Retinal pigment epithelial cell (primary cell): Measurements from ENCODE around the gene MYLIP.

Source experiments
- DNase-seq: peaks from one replicate; pipeline ENCODE4 v3.0.0-alpha.2; 2010; ENCODE audit warnings: low read depth
- H3K4me3 ChIP-seq: 2 replicates; pipeline ENCODE4 v1.5.1; 2011; ENCODE audit warnings: mild to moderate bottlenecking, low read length, control low read depth, moderate library complexity
- TF ChIP-seq, protein P1 (sequence below): conservative IDR thresholded peaks from 2 replicates; pipeline ENCODE4 v1.5.1; 2011; ENCODE audit warnings: low read depth, low read length, control low read depth, inconsistent platforms

The MYLIP gene

DNA sequence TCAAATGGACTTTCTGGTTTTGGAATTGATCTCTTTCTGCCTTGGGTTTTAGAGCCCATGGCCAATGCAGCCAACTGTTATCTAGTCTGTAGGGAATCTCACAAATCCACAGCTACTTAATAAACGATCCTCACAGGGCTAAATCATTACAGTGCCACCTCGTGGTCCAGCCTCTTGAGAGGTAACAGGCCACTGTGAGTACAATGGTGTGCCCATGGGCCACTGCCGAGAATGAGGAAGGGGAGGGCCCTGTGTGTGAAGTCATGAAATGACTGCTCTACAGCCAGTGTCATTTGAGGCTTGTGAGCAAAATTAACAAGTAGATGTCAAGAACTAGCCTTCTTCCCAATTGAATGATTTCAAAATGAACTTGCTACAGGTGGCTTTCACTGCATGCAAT lies 55.2 kb downstream of the MYLIP start:
- no peak for DNase-seq
- no peak overlapping the region for H3K4me3 ChIP-seq
- TF ChIP-seq, protein P1, sequence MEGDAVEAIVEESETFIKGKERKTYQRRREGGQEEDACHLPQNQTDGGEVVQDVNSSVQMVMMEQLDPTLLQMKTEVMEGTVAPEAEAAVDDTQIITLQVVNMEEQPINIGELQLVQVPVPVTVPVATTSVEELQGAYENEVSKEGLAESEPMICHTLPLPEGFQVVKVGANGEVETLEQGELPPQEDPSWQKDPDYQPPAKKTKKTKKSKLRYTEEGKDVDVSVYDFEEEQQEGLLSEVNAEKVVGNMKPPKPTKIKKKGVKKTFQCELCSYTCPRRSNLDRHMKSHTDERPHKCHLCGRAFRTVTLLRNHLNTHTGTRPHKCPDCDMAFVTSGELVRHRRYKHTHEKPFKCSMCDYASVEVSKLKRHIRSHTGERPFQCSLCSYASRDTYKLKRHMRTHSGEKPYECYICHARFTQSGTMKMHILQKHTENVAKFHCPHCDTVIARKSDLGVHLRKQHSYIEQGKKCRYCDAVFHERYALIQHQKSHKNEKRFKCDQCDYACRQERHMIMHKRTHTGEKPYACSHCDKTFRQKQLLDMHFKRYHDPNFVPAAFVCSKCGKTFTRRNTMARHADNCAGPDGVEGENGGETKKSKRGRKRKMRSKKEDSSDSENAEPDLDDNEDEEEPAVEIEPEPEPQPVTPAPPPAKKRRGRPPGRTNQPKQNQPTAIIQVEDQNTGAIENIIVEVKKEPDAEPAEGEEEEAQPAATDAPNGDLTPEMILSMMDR: peak; percentile 41

DNA sequence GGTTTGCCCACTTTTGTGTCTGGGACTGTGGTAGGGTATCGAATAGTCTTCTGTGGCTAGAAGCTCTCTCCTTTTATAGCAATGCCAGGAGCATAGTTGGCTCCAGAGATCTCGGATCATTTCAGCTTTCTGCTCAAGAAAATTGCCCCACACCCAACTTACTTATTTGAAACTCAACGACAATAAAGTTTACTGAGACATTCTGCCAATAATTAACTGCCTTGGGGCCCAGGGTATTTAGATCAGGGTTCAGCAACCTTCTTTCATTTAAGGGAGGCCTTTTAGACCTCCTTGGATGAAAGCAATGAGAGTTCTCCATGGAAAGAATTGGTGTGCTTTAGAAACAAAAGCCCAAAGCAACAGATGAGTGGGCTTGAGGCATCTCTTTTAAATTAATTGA lies 55.7 kb downstream of the MYLIP start:
- no peak overlapping the region for H3K4me3 ChIP-seq
- no peak for DNase-seq
- TF ChIP-seq, protein P1: no peak

DNA sequence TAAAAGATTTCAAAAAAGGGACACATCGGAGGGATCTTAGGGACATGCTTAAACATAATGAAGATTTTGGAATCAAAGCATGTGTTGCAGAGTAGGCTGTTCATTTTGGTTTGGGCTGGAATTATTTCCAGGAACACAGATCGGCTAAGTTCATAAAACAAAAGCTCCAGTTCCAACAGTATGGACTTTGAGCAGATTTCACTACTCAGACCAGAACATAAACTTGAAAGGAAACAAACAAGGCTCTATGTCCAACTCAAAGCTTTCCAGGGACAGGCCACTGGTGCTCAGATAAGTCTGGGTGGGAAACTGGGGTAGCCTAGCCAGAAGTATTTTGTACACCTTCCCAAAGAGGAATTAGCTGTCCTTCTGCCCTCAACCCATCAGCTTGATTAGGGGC lies 58.3 kb downstream of the MYLIP start:
- H3K4me3 ChIP-seq: no peak overlapping the region
- TF ChIP-seq, protein P1: no peak
- no peak for DNase-seq

DNA sequence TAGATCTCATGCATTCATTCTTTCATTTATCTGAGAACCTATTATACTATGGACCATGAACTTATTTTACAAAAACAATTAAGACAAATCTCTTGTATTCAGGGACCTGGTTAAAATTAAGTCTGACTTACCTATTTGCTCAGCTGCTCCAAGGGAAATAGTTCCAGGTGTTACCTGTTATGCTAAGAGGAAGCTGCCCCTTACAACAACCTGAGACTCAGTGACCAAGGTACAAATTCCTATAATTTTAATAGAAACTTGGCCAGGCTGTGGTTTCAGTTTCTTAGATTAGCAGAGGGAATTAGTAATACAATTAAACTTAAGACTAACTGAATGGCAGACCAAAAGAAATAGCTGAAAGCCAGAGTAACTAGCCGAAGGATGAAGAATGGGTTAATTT lies 61.3 kb downstream of the MYLIP start:
- no peak overlapping the region for H3K4me3 ChIP-seq
- no peak for DNase-seq
- TF ChIP-seq, protein P1: no peak

DNA sequence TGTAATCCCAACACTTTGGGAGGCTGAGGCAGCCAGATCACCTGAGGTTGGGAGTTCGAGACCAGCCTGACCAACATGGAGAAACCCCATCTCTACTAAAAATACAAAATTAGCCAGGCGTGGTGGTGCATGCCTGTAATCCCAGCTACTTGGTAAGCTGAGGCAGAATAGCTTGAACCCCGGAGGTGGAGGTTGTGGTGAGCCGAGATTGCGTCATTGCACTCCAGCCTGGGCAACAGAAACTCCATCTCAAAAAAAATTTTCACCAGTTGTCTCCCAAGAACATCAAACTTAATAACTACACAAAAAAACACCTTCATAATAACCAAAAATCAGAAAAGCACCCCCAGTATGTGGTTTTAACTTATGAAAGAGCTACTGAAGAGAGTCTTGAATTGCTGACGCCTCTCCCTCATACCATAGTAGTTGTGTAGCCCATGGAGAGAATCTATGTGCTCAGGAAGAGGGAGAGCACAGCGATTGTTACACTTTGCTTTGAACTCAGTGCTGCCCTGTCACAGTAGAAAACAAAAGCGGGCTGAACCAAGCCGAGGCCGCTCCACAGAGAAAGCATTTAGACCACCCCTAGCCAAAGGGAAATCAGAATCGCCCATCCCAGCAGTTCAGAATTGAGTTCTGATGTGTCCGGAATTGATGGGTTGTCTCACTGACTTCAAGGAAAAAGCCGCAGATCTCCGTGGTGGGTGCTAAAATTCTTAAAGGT lies 67.5 kb downstream of the MYLIP start:
- TF ChIP-seq, protein P1: no peak
- DNase-seq: no peak

DNA sequence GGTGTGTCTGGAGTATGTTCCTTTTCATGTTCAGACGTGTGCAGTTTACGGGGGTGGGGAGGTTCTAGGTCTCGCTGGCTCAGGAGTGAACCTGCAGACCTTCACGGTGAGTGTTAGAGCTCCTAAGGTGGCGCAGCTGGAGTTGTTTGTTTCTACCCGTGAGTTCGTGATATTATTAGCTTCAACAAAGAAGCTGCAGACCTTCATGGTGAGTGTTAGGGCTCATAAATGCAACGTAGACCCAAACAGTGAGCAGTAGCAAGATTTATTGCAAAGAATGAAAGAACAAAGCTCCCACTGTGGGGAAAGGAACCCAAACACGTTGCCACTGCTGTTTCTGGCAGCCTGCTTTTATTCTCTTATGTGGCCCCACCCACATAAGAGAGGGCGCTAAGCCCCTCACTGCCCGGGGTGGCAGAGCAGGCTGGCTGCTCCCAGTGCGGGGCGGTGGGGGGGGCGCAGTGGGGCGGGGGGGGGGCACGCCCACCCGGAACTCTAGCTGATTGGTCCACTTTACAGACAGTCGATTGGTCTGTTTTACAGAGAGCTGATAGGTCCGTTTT lies 68.2 kb downstream of the MYLIP start:
- TF ChIP-seq, protein P1: no peak
- H3K4me3 ChIP-seq: no peak overlapping the region
- DNase-seq: no peak

More for the DNA sequence above, 67.5 kb downstream of the MYLIP start:
- H3K4me3 ChIP-seq: no peak overlapping the region
